Bone marrow (tissue), 2 donors: ENCODE measurements around the gene RHOXF1.
"Not testable (repeated sequence)": the region's sequence is repeated elsewhere in the genome, so short reads cannot be mapped to it uniquely, and the experiment has no call there.

Source experiments
- DNase-seq, 2 donors: peaks; one replicate each; lab custom pipeline; 2025; lab: John Stamatoyannopoulos, UW

RHOXF1 gene

DNA sequence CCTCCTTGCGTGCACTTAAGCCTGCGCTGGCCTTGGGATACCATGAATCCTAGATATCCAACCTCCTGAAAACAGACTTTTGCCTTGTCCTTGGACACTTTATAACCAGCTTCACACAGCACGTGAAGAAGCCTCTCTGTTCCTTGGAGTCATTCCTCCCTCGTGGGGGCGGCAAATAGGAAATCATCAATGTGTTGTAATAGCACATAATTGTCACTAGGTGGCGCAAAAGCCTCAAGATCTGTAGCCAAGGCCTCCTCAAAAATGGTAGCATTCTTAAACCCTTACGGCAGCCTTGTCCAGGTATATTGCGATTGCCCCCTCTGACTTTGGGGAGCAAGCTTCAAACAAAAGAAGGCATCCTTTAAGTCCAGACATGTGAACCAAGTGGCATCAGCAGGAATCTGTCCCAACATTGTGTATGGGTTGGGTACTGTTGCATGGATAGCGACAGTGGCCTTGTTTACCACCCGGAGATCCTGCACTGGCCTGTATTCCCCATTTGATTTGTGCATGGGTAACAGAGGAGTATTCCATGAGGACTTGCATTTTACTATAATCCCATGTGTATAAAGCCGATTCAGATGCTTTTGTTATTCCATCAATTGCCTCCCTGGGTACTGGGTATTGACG, 30.0 kb downstream of the RHOXF1 start:
- DNase-seq, result not testable (repeated sequence)

DNA sequence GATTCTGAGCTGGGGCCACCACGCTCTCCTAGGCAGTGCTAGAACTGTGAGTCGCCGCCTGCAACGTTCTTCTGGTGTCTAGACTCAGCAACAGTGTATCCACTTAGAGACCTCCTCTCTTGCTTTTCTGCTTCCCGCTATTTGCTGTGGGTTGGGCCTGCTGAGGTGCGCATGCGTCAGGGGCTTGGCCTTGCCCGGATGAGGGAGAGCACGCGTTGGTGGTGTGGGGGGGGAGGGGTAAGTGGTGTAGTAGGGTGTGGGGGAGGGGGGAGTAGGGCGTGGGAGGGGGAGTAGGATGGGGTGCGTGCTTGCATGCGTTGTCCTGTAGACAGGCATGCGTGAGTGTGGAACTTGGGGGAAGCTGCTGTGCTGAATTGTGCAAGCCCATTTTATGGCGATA, 38.1 kb downstream of the RHOXF1 start, which contains the start of gene RHOXF2B:
TSS of gene RHOXF2B (minus strand) at position 101 of the 400 bp plus-strand sequence. CDS start 138 bp downstream, outside the sequence.
- DNase-seq, result not testable (repeated sequence)

DNA sequence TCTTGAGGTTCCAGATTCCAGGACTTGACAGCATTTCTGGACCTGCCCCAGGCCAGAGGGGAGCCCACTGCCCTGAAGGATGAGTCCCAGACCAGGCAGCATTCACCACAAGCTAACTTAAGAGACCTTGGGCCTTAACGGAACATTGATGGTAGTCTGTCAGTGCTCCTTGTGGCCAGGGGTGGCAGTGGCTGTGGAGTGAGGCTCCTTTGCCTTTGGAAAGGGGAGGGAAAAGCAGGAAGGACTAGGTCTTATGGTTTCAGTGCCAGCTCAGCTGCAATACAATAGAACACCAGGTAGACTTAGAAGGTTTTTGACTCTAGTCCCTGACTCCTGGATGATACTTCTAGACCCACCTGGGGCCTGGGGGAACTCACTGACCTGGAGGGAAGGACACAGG, 49.5 kb downstream of the RHOXF1 start:
- not testable (repeated sequence) for DNase-seq
